ENCODE results near the gene ZNF534. TPM values are rescaled to one million over a fixed set of nuclear protein-coding genes. Genes with fewer than 3 reads are reported as not detected.
"Not testable (repeated sequence)": the region's sequence is repeated elsewhere in the genome, so short reads cannot be mapped to it uniquely, and the experiment has no call there.

ZNF534 gene
- total RNA-seq, 1 donor from 2014 or later = not detected

DNA sequence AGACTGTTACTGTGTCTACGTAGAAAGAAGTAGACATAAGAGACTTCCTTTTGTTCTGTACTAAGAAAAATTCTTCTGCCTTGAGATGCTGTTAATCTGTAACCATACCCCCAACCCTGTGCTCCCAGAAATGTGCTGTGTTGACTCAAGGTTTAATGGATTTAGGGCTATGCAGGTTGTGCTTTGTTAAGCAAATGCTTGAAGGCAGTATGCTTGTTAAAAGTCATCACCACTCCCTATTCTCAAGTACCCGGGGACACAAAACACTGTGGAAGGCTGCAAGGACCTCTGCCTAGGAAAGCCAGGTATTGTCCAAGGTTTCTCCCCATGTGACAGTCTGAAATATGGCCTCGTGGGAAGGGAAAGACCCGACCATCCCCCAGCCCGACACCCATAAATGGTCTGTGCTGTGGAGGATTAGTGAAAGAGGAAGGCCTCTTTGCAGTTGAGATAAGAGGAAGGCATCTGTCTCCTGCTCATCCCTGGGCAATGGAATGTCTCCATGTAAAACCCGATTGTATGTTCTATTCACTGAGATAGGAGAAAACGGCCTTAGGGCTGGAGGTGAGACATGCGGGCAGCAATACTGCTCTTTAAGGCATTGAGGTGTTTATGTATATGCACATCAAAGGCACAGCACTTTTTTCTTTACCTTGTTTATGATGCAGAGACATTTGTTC is 56.8 kb downstream of the ZNF534 start:
- H2AFZ ChIP-seq (ENCODE audit: low read depth, low read length); H3K27me3 Mint-ChIP-seq (ENCODE audit: low read depth, unreplicated experiment); H3K4me2 ChIP-seq (ENCODE audit: low read length); H3K36me3 ChIP-seq (ENCODE audit: insufficient read depth, low read length); H3K27me3 ChIP-seq (ENCODE audit: insufficient read depth, low read length); H3K4me1 Mint-ChIP-seq (ENCODE audit: low read depth, unreplicated experiment); H3K36me3 Mint-ChIP-seq (ENCODE audit: low read depth, unreplicated experiment); H3K4me3 Mint-ChIP-seq (ENCODE audit: unreplicated experiment); DNase-seq (ENCODE audit: low read depth); H3K9ac ChIP-seq (ENCODE audit: low read length); H3K79me2 ChIP-seq (ENCODE audit: insufficient read depth, low read length); H3K27ac Mint-ChIP-seq (ENCODE audit: unreplicated experiment); H3K27ac ChIP-seq (ENCODE audit: low read depth, low read length); H3K4me1 ChIP-seq (ENCODE audit: insufficient read depth, low read length); H4K20me1 ChIP-seq (ENCODE audit: insufficient read depth, low read length); FAIRE-seq; H3K4me3 ChIP-seq (ENCODE audit: insufficient read depth, low read depth, low read length): not testable (repeated sequence)
- H3K9me3 Mint-ChIP-seq (ENCODE audit: unreplicated experiment) = peaks cover 36% of the 10 kb centered on the region
- peaks cover 14% of the 10 kb centered on the region for H3K9me3 ChIP-seq (ENCODE audit: insufficient read depth, low read depth, low read length)

DNA sequence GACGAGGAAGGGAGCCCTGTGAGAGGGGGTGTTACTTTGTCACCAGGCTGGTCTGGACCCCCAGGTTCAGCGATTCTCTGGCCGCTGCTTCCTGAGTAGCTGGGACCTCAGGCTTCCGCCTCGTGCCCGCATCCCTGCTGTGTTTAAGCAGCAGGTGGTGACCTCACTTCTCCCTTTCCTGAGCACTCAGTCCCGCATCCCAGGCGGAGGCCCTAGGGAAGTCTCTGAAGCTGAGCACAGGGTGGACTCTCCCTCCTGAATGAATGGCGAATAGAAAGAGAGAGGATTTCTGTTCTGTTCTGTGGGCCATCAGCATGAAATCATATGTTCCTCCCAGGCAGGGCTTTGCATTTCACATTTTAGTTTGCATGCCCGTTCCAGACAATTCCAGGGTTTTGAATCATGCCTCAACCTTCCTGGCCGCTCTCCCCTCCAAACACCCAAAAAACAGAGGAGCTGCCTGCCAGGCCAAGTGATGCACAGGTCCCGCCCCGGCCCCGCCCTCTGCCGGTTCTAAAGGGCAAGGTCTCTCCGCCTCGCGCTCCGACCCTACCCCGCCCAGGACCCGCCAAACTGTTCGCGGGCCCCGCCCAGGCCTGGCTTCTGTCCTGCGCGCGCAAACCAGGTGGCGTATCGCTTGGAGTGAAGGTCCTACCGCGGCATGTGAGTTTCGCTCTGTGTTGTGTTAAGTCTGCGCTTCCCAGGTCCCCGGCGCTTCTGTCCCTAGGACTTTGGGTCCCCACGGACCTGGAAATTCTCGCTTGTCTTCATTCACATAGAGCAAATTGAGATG is 63.4 kb downstream of the ZNF534 start:
- Mint-ChIP-seq H3K9me3 (ENCODE audit: unreplicated experiment) (peaks cover 33% of the 10 kb centered on the region), H3K27ac (ENCODE audit: unreplicated experiment) (no peak overlapping the region), H3K27me3 (ENCODE audit: low read depth, unreplicated experiment) (peaks cover 9% of the 10 kb centered on the region), H3K4me1 (ENCODE audit: low read depth, unreplicated experiment) (no peaks in the 10 kb centered on the region), H3K4me3 (ENCODE audit: unreplicated experiment) (no peak overlapping the region), H3K36me3 (ENCODE audit: low read depth, unreplicated experiment) (peaks cover 2% of the 10 kb centered on the region)
- Histone ChIP-seq H3K9ac (ENCODE audit: low read length) (no peak overlapping the region), H4K20me1 (ENCODE audit: insufficient read depth, low read length) (no peaks in the 10 kb centered on the region), H3K79me2 (ENCODE audit: insufficient read depth, low read length) (no peaks in the 10 kb centered on the region), H3K4me2 (ENCODE audit: low read length) (no peak overlapping the region), H3K27me3 (ENCODE audit: insufficient read depth, low read length) (no peaks in the 10 kb centered on the region), H3K27ac (ENCODE audit: low read depth, low read length) (no peak overlapping the region), H3K36me3 (ENCODE audit: insufficient read depth, low read length) (no peaks in the 10 kb centered on the region), H3K4me1 (ENCODE audit: insufficient read depth, low read length) (no peaks in the 10 kb centered on the region), H3K9me3 (ENCODE audit: insufficient read depth, low read depth, low read length) (peaks cover 9% of the 10 kb centered on the region), H2AFZ (ENCODE audit: low read depth, low read length) (no peak overlapping the region), H3K4me3 (ENCODE audit: insufficient read depth, low read depth, low read length) (no peak overlapping the region)
- no peak for DNase-seq (ENCODE audit: low read depth)
- TF ChIP-seq, protein P1, sequence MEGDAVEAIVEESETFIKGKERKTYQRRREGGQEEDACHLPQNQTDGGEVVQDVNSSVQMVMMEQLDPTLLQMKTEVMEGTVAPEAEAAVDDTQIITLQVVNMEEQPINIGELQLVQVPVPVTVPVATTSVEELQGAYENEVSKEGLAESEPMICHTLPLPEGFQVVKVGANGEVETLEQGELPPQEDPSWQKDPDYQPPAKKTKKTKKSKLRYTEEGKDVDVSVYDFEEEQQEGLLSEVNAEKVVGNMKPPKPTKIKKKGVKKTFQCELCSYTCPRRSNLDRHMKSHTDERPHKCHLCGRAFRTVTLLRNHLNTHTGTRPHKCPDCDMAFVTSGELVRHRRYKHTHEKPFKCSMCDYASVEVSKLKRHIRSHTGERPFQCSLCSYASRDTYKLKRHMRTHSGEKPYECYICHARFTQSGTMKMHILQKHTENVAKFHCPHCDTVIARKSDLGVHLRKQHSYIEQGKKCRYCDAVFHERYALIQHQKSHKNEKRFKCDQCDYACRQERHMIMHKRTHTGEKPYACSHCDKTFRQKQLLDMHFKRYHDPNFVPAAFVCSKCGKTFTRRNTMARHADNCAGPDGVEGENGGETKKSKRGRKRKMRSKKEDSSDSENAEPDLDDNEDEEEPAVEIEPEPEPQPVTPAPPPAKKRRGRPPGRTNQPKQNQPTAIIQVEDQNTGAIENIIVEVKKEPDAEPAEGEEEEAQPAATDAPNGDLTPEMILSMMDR (IDR thresholded peaks at IDR 0.05; ENCODE audit: insufficient read depth, low read depth, low read length) = no peak
- no peak for TF ChIP-seq EZH2 (IDR thresholded peaks at IDR 0.05; ENCODE audit: insufficient read depth, low read length)
- no peak for FAIRE-seq

DNA sequence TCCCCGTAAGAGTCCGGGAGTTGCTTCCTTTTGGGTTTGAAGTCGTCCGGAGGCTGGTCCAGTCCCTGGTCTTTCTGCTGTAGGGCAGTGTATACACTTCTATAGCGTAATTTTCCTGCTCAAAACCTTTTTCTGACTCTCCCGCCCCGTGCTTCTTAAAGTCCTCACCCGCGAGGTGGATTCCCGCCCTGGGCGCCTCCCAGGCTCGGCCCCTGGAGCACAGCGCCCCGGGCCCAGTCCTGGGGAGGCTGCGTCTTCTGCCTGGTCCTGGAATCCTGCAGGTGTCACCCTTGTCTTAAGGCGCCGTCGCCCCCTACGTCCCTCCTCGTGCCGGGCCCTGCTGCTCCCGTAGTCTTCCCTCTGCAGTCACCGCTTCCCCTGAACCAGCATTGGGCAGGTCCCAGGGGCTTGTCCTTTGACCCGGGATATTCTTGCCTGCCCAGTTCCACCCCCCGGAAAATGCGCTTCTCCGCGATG is 64.1 kb downstream of the ZNF534 start:
- no peak for FAIRE-seq

More for the DNA sequence above, 64.1 kb downstream of the ZNF534 start:
- Histone ChIP-seq H3K9me3 (ENCODE audit: insufficient read depth, low read depth, low read length) (peaks cover 9% of the 10 kb centered on the region), H2AFZ (ENCODE audit: low read depth, low read length) (no peak overlapping the region), H3K27me3 (ENCODE audit: insufficient read depth, low read length) (no peaks in the 10 kb centered on the region), H3K4me3 (ENCODE audit: insufficient read depth, low read depth, low read length) (no peak overlapping the region), H3K79me2 (ENCODE audit: insufficient read depth, low read length) (no peaks in the 10 kb centered on the region), H3K27ac (ENCODE audit: low read depth, low read length) (no peak overlapping the region), H3K4me1 (ENCODE audit: insufficient read depth, low read length) (no peaks in the 10 kb centered on the region), H3K36me3 (ENCODE audit: insufficient read depth, low read length) (no peaks in the 10 kb centered on the region), H4K20me1 (ENCODE audit: insufficient read depth, low read length) (no peaks in the 10 kb centered on the region), H3K4me2 (ENCODE audit: low read length) (no peak overlapping the region), H3K9ac (ENCODE audit: low read length) (no peak overlapping the region)
- DNase-seq (ENCODE audit: low read depth) = no peak
- TF ChIP-seq EZH2 (IDR thresholded peaks at IDR 0.05; ENCODE audit: insufficient read depth, low read length) = no peak
- TF ChIP-seq, protein P1 (IDR thresholded peaks at IDR 0.05; ENCODE audit: insufficient read depth, low read depth, low read length) = no peak
- Mint-ChIP-seq H3K9me3 (ENCODE audit: unreplicated experiment) (peaks cover 36% of the 10 kb centered on the region), H3K4me3 (ENCODE audit: unreplicated experiment) (no peak overlapping the region), H3K36me3 (ENCODE audit: low read depth, unreplicated experiment) (peaks cover 2% of the 10 kb centered on the region), H3K4me1 (ENCODE audit: low read depth, unreplicated experiment) (no peaks in the 10 kb centered on the region), H3K27ac (ENCODE audit: unreplicated experiment) (no peak overlapping the region), H3K27me3 (ENCODE audit: low read depth, unreplicated experiment) (peaks cover 9% of the 10 kb centered on the region)
